ENCODE measurements around the gene TENM3.
"Not testable (repeated sequence)": the region's sequence is repeated elsewhere in the genome, so short reads cannot be mapped to it uniquely, and the experiment has no call there.

The TENM3 gene

GRCh38 chr4:182235021-182235795, 8.0 kb upstream of the TENM3 start:
- no peaks in the 10 kb centered on the region for H3K4me1 Mint-ChIP-seq (ENCODE audit: low read depth)
- no peak overlapping the region for H3K4me3 Mint-ChIP-seq
- no peaks in the 10 kb centered on the region for H3K27me3 Mint-ChIP-seq (ENCODE audit: low read depth)
- no peaks in the 10 kb centered on the region for H3K9me3 Mint-ChIP-seq
- DNase-seq (ENCODE audit: low spot score), result no peak
- H3K36me3 Mint-ChIP-seq (ENCODE audit: low read depth), result no peaks in the 10 kb centered on the region
- H3K27ac Mint-ChIP-seq, result no peak overlapping the region

GRCh38 chr4:182236186-182236585, 7.0 kb upstream of the TENM3 start:
- H3K27me3 Mint-ChIP-seq (ENCODE audit: low read depth), result no peaks in the 10 kb centered on the region
- no peak overlapping the region for H3K27ac Mint-ChIP-seq
- H3K9me3 Mint-ChIP-seq, result no peaks in the 10 kb centered on the region
- no peaks in the 10 kb centered on the region for H3K4me1 Mint-ChIP-seq (ENCODE audit: low read depth)
- no peaks in the 10 kb centered on the region for H3K36me3 Mint-ChIP-seq (ENCODE audit: low read depth)
- no peak for DNase-seq (ENCODE audit: low spot score)
- no peak overlapping the region for H3K4me3 Mint-ChIP-seq

- not testable (repeated sequence) for DNase-seq (ENCODE audit: low spot score); H3K27ac Mint-ChIP-seq; H3K4me1 Mint-ChIP-seq (ENCODE audit: low read depth); H3K4me3 Mint-ChIP-seq; H3K36me3 Mint-ChIP-seq (ENCODE audit: low read depth); H3K9me3 Mint-ChIP-seq; H3K27me3 Mint-ChIP-seq (ENCODE audit: low read depth)
Measured at GRCh38 chr4:182237010-182237409, 6.2 kb upstream of the TENM3 start.

GRCh38 chr4:182238355-182238931, 4.8 kb upstream of the TENM3 start:
- Mint-ChIP-seq H3K36me3 (ENCODE audit: low read depth) (no peaks in the 10 kb centered on the region), H3K27ac (no peak overlapping the region), H3K27me3 (ENCODE audit: low read depth) (no peaks in the 10 kb centered on the region), H3K4me1 (ENCODE audit: low read depth) (no peaks in the 10 kb centered on the region), H3K4me3 (no peak overlapping the region), H3K9me3 (no peaks in the 10 kb centered on the region)
- no peak for DNase-seq (ENCODE audit: low spot score)

- H3K27me3 Mint-ChIP-seq (ENCODE audit: low read depth), result no peaks in the 10 kb centered on the region
- no peaks in the 10 kb centered on the region for H3K36me3 Mint-ChIP-seq (ENCODE audit: low read depth)
- H3K27ac Mint-ChIP-seq, result no peak overlapping the region
- no peaks in the 10 kb centered on the region for H3K4me1 Mint-ChIP-seq (ENCODE audit: low read depth)
- DNase-seq (ENCODE audit: low spot score), result no peak
- H3K4me3 Mint-ChIP-seq, result no peak overlapping the region
- no peaks in the 10 kb centered on the region for H3K9me3 Mint-ChIP-seq
Measured at GRCh38 chr4:182240161-182241130, 2.8 kb upstream of the TENM3 start.

- not testable (repeated sequence) for H3K27me3 Mint-ChIP-seq (ENCODE audit: low read depth); H3K4me1 Mint-ChIP-seq (ENCODE audit: low read depth); H3K36me3 Mint-ChIP-seq (ENCODE audit: low read depth); H3K4me3 Mint-ChIP-seq; H3K9me3 Mint-ChIP-seq; H3K27ac Mint-ChIP-seq; DNase-seq (ENCODE audit: low spot score)
Measured at GRCh38 chr4:182242260-182242659, 942 bp upstream of the TENM3 start.

- Mint-ChIP-seq H3K9me3 (no peaks in the 10 kb centered on the region), H3K27ac (no peak overlapping the region), H3K4me3 (no peak overlapping the region), H3K36me3 (ENCODE audit: low read depth) (no peaks in the 10 kb centered on the region), H3K4me1 (ENCODE audit: low read depth) (no peaks in the 10 kb centered on the region), H3K27me3 (ENCODE audit: low read depth) (no peaks in the 10 kb centered on the region)
- DNase-seq (ENCODE audit: low spot score), result no peak
Measured at GRCh38 chr4:182242787-182243186, 415 bp upstream of the TENM3 start.

- H3K4me3 Mint-ChIP-seq, result no peak overlapping the region
- H3K4me1 Mint-ChIP-seq (ENCODE audit: low read depth), result no peaks in the 10 kb centered on the region
- no peaks in the 10 kb centered on the region for H3K9me3 Mint-ChIP-seq
- no peak overlapping the region for H3K27ac Mint-ChIP-seq
- DNase-seq (ENCODE audit: low spot score), result no peak
- no peaks in the 10 kb centered on the region for H3K27me3 Mint-ChIP-seq (ENCODE audit: low read depth)
- H3K36me3 Mint-ChIP-seq (ENCODE audit: low read depth), result no peaks in the 10 kb centered on the region
Measured at GRCh38 chr4:182245041-182245440, 1.8 kb downstream of the TENM3 start.

GRCh38 chr4:182245541-182246215, 2.5 kb downstream of the TENM3 start:
- Mint-ChIP-seq H3K27ac (no peak overlapping the region), H3K27me3 (ENCODE audit: low read depth) (no peaks in the 10 kb centered on the region), H3K36me3 (ENCODE audit: low read depth) (no peaks in the 10 kb centered on the region), H3K4me1 (ENCODE audit: low read depth) (no peaks in the 10 kb centered on the region), H3K9me3 (no peaks in the 10 kb centered on the region), H3K4me3 (no peak overlapping the region)
- no peak for DNase-seq (ENCODE audit: low spot score)

- no peaks in the 10 kb centered on the region for H3K9me3 Mint-ChIP-seq
- H3K4me3 Mint-ChIP-seq, result no peak overlapping the region
- no peak overlapping the region for H3K27ac Mint-ChIP-seq
- no peaks in the 10 kb centered on the region for H3K36me3 Mint-ChIP-seq (ENCODE audit: low read depth)
- H3K4me1 Mint-ChIP-seq (ENCODE audit: low read depth), result no peaks in the 10 kb centered on the region
- H3K27me3 Mint-ChIP-seq (ENCODE audit: low read depth), result no peaks in the 10 kb centered on the region
- DNase-seq (ENCODE audit: low spot score), result no peak
Measured at GRCh38 chr4:182246401-182247205, 3.4 kb downstream of the TENM3 start.

GRCh38 chr4:182248295-182248694, 5.1 kb downstream of the TENM3 start:
- H3K4me1 Mint-ChIP-seq (ENCODE audit: low read depth), result no peaks in the 10 kb centered on the region
- no peaks in the 10 kb centered on the region for H3K36me3 Mint-ChIP-seq (ENCODE audit: low read depth)
- no peak overlapping the region for H3K4me3 Mint-ChIP-seq
- no peak overlapping the region for H3K27ac Mint-ChIP-seq
- H3K27me3 Mint-ChIP-seq (ENCODE audit: low read depth), result no peaks in the 10 kb centered on the region
- no peaks in the 10 kb centered on the region for H3K9me3 Mint-ChIP-seq
- no peak for DNase-seq (ENCODE audit: low spot score)

- H3K27ac Mint-ChIP-seq, result no peak overlapping the region
Measured at GRCh38 chr4:182250446-182250845, 7.2 kb downstream of the TENM3 start.

GRCh38 chr4:182251116-182251515, 7.9 kb downstream of the TENM3 start:
- Mint-ChIP-seq H3K4me3 (no peak overlapping the region), H3K36me3 (ENCODE audit: low read depth) (no peaks in the 10 kb centered on the region)

More at GRCh38 chr4:182250446-182250845, 7.2 kb downstream of the TENM3 start:
- Mint-ChIP-seq H3K4me3 (no peak overlapping the region), H3K36me3 (ENCODE audit: low read depth) (no peaks in the 10 kb centered on the region), H3K4me1 (ENCODE audit: low read depth) (no peaks in the 10 kb centered on the region), H3K27me3 (ENCODE audit: low read depth) (no peaks in the 10 kb centered on the region), H3K9me3 (no peaks in the 10 kb centered on the region)
- no peak for DNase-seq (ENCODE audit: low spot score)

More at GRCh38 chr4:182251116-182251515, 7.9 kb downstream of the TENM3 start:
- H3K9me3 Mint-ChIP-seq, result no peaks in the 10 kb centered on the region
- DNase-seq (ENCODE audit: low spot score), result no peak
- no peak overlapping the region for H3K27ac Mint-ChIP-seq
- H3K27me3 Mint-ChIP-seq (ENCODE audit: low read depth), result no peaks in the 10 kb centered on the region
- H3K4me1 Mint-ChIP-seq (ENCODE audit: low read depth), result no peaks in the 10 kb centered on the region
